Measurements from ENCODE around the gene CACNA1G.

The CACNA1G gene

DNA sequence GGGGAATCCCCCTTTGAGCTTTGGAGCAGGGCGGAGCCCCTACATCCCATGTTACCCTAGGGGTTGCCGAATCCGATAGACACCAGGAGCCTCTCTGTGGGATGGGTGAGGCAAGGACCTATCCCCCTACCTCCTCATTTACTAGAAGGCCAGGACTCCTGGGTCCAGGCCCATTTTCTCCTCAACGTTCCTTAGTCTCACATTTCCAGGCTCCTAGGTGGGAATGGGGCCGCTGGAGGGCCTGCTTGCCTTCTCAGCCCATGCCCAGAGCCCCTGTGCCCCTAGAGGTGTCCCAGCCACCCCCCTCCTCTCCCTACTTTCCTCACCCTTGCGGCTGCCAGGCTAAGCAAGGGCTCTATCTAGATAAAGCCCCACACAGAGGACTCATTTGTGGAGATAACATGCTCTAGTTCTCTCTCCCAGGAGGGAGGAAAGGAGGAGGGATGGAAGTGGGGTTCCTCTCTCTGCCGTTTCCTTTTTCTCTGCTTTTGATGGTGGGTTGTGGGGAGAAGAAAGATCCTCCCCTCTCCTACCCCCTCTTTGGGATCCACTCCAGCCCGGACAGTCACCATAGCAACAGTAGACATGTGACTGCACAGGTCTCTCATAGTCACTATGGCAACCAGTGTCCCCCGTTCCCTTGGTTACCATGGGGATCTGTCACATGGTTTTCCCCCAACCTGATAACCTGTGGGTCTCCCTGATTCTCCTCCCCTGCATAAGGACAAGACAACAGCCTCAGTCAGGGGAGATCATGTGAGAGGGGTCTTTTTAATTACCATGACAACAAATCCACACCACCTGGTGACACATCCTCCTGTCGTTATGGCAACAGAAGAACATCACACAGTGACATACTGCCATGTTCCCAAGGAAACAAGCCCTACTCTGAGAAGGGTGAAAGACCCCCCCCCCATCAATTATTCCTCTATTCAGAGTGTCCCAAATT, 5.2 kb downstream of the CACNA1G start:
- Histone ChIP-seq H3K9ac (no peak overlapping the region), H3K4me3 (no peak overlapping the region), H3K36me3 (no peaks in the 10 kb centered on the region), H3K27ac (no peak overlapping the region), H3K4me2 (no peak overlapping the region), H3K9me3 (replicated peaks in 1 of 11) (no peaks in the 10 kb centered on the region), H3K4me1 (peaks cover 5 to 17% (median 12%) of the 10 kb centered on the region in 10 experiments; a peak in 18 of 20 replicates), H3K27me3 (peaks cover 57 to 76% (median 71%) of the 10 kb centered on the region in 11 experiments), H4K20me1 (peaks cover 0 to 34% (median 23%) of the 10 kb centered on the region in 11 experiments; a peak in 18 of 22 replicates)
- TF ChIP-seq Cebpa-rat (IDR thresholded peaks at IDR 0.05): no peak

DNA sequence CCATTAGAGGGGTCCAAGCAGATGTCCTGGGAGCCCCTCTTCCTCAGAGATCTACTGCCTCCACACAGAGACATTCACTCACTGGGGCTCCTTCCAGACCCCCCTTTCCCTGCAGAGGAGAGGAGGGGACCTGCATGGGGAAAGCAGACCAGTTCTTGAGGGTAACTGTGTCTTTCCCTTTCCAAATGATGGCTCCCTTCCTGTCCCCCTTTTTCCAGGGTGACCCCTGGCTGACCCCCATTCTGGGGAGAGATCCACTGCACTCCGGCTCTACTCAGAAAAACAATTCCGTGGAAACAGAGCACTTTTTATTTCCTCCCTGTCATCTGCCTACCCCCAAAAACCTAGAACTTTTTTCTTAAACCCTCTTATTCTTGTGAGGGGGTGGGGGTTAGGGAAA, 6.4 kb downstream of the CACNA1G start:
- H3K4me2 ChIP-seq: no peak overlapping the region
- H4K20me1 ChIP-seq: peaks cover 0 to 27% (median 18%) of the 10 kb centered on the region in 11 experiments; a peak in 16 of 22 replicates
- no peak overlapping the region for H3K27ac ChIP-seq
- H3K4me1 ChIP-seq: peaks cover 0 to 11% (median 6%) of the 10 kb centered on the region in 10 experiments; a peak in 5 of 20 replicates
- TF ChIP-seq Cebpa-rat (IDR thresholded peaks at IDR 0.05): no peak
- H3K4me3 ChIP-seq: no peak overlapping the region
- H3K9ac ChIP-seq: no peak overlapping the region
- H3K27me3 ChIP-seq: peaks cover 49 to 64% (median 59%) of the 10 kb centered on the region in 11 experiments
- H3K36me3 ChIP-seq: no peaks in the 10 kb centered on the region
- H3K9me3 ChIP-seq (replicated peaks in 1 of 11): no peaks in the 10 kb centered on the region

DNA sequence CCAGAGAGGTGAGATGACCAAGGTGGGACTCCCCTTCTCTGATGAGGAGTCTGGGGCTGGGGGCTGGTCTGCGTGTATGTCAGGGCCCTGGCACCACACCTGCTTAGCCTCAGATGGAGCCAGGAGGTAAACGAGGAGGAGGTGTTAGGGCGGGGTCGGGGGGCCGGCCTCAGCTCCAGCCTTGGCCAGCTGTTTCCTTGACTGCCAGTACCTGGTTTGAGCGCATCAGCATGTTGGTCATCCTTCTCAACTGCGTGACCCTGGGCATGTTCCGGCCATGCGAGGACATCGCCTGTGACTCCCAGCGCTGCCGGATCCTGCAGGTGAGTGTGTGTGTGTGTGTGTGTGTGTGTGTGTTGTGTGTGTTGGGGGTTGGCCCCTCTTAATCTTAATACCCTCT, 8.1 kb downstream of the CACNA1G start:
- Histone ChIP-seq H3K9ac (no peak overlapping the region), H3K4me2 (no peak overlapping the region), H3K4me3 (no peak overlapping the region), H3K27ac (no peak overlapping the region), H3K36me3 (no peaks in the 10 kb centered on the region), H3K4me1 (peaks cover 0 to 8% (median 0%) of the 10 kb centered on the region in 10 experiments; a peak in 3 of 20 replicates), H4K20me1 (peaks cover 0 to 11% (median 2%) of the 10 kb centered on the region in 11 experiments; a peak in 11 of 22 replicates), H3K9me3 (replicated peaks in 1 of 11) (no peaks in the 10 kb centered on the region), H3K27me3 (peaks cover 32 to 47% (median 42%) of the 10 kb centered on the region in 11 experiments)
- TF ChIP-seq Cebpa-rat (IDR thresholded peaks at IDR 0.05): no peak

DNA sequence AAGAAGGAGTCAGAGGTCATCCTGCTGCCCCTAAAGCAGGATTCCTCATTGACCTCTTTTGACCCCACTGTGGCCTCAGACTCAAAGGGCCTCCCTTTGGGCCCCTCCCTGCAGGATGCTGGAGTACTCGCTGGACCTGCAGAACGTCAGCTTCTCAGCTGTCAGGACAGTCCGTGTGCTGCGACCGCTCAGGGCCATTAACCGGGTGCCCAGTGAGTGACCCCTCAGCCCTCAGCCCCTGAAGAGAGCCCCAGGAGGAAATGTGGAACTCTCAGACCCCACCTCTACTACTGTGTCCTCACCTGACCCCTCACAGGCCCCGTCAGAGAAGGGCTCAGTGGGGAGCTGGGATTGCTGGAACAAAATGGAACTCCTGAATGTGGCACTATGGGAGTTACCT, 9.1 kb downstream of the CACNA1G start:
- no peak overlapping the region for H3K4me3 ChIP-seq
- H3K9me3 ChIP-seq (replicated peaks in 1 of 11): no peaks in the 10 kb centered on the region
- TF ChIP-seq Cebpa-rat (IDR thresholded peaks at IDR 0.05): no peak
- H3K4me1 ChIP-seq: peaks cover 0 to 8% (median 0%) of the 10 kb centered on the region in 10 experiments; a peak in 3 of 20 replicates
- peaks cover 23 to 37% (median 32%) of the 10 kb centered on the region in 11 experiments for H3K27me3 ChIP-seq
- H3K9ac ChIP-seq: no peak overlapping the region
- no peaks in the 10 kb centered on the region for H3K36me3 ChIP-seq
- H3K27ac ChIP-seq: no peak overlapping the region
- no peak overlapping the region for H3K4me2 ChIP-seq
- peaks cover 0 to 6% (median 0%) of the 10 kb centered on the region in 11 experiments; a peak in 5 of 22 replicates for H4K20me1 ChIP-seq

DNA sequence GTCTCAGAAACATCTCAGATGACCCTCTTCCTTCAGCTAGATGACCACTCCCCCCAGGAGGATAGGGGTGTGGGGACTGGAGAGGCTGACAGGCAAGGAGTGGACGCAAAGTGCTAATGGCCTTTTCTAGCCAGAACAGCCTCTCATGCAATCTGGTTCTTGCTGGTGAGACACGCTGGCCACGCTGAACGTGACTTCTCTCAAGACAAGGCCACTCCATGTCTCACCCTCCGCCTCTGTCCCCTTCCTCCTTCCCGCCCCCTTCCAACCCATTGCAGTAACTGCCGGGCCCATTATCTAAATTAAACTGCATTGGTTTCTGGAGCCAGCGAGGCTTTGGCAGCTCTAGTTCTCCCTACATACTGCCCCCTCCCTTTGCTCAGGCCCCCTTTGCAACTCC, 9.5 kb downstream of the CACNA1G start:
- Histone ChIP-seq H3K9ac (no peak overlapping the region), H3K27me3 (peaks cover 20 to 33% (median 28%) of the 10 kb centered on the region in 11 experiments), H3K27ac (no peak overlapping the region), H3K4me1 (peaks cover 0 to 8% (median 0%) of the 10 kb centered on the region in 10 experiments; a peak in 3 of 20 replicates), H4K20me1 (peaks cover 0 to 6% (median 0%) of the 10 kb centered on the region in 11 experiments; a peak in 5 of 22 replicates), H3K4me2 (no peak overlapping the region), H3K9me3 (replicated peaks in 1 of 11) (no peaks in the 10 kb centered on the region), H3K4me3 (no peak overlapping the region), H3K36me3 (no peaks in the 10 kb centered on the region)
- TF ChIP-seq Cebpa-rat (IDR thresholded peaks at IDR 0.05): no peak

DNA sequence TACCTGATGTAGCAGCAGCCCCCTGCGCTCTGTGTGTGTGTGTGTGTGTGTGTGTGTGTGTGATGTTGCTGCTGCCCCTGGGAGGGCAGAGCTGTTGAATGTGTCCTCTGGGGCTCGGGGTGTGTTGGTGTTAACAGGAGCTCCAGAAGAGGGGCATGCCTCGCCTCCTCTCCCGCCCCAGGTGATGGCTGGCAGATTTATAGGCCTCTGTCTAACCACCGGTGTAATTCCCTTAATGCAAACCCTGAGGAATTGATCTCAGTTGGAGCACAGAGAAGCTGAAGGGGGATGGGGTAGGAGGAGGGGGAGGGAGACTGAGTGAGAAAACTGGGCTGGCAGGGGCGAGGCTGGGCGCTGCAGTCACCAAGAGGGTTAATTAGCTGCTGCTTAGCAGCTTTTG, 10.0 kb downstream of the CACNA1G start:
- H3K4me2 ChIP-seq: no peak overlapping the region
- H3K9ac ChIP-seq: no peak overlapping the region
- no peak overlapping the region for H3K27ac ChIP-seq
- no peaks in the 10 kb centered on the region for H3K36me3 ChIP-seq
- peaks cover 15 to 28% (median 23%) of the 10 kb centered on the region in 11 experiments for H3K27me3 ChIP-seq
- H3K4me1 ChIP-seq: peaks cover 0 to 5% (median 0%) of the 10 kb centered on the region in 10 experiments; a peak in 3 of 20 replicates
- no peaks in the 10 kb centered on the region for H3K9me3 ChIP-seq (replicated peaks in 1 of 11)
- H3K4me3 ChIP-seq: no peak overlapping the region
- H4K20me1 ChIP-seq: peaks cover 0 to 6% (median 0%) of the 10 kb centered on the region in 11 experiments; a peak in 5 of 22 replicates
- TF ChIP-seq Cebpa-rat (IDR thresholded peaks at IDR 0.05): no peak

DNA sequence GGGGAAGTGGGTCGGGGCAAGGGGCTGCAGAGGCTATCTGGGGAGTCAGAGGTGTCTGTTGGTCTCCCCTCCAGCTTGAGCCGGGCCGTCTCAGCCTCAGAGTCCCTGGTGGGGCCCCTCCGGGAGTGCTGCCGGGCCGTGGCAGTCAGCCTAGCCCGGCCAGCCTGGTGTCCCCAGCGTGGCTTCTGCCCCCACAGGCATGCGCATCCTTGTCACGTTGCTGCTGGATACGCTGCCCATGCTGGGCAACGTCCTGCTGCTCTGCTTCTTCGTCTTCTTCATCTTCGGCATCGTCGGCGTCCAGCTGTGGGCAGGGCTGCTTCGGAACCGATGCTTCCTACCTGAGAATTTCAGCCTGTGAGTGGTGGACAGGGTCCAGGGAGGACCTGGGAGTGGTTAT, 11.2 kb downstream of the CACNA1G start:
- Histone ChIP-seq H4K20me1 (peaks cover 0 to 12% (median 0%) of the 10 kb centered on the region in 11 experiments; a peak in 4 of 22 replicates), H3K36me3 (no peaks in the 10 kb centered on the region), H3K9me3 (replicated peaks in 1 of 11) (no peaks in the 10 kb centered on the region), H3K4me2 (no peak overlapping the region), H3K27ac (no peak overlapping the region), H3K27me3 (peaks cover 3 to 16% (median 11%) of the 10 kb centered on the region in 11 experiments; a peak in 19 of 22 replicates), H3K4me1 (no peaks in the 10 kb centered on the region), H3K4me3 (no peak overlapping the region), H3K9ac (no peak overlapping the region)
- no peak for TF ChIP-seq Cebpa-rat (IDR thresholded peaks at IDR 0.05)

DNA sequence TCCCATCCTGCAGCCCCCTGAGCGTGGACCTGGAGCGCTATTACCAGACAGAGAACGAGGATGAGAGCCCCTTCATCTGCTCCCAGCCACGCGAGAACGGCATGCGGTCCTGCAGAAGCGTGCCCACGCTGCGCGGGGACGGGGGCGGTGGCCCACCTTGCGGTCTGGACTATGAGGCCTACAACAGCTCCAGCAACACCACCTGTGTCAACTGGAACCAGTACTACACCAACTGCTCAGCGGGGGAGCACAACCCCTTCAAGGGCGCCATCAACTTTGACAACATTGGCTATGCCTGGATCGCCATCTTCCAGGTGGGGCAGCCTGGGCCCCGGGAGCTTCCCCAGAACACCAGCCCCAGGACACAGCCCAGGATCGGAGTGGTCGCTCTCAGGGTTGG, 12.0 kb downstream of the CACNA1G start:
- Histone ChIP-seq H3K9ac (no peak overlapping the region), H3K27me3 (peaks cover 0 to 8% (median 3%) of the 10 kb centered on the region in 11 experiments; a peak in 8 of 22 replicates), H4K20me1 (peaks cover 0 to 12% (median 0%) of the 10 kb centered on the region in 11 experiments; a peak in 2 of 22 replicates), H3K4me2 (no peak overlapping the region), H3K36me3 (no peaks in the 10 kb centered on the region), H3K9me3 (replicated peaks in 1 of 11) (no peaks in the 10 kb centered on the region), H3K4me1 (no peaks in the 10 kb centered on the region), H3K4me3 (no peak overlapping the region), H3K27ac (no peak overlapping the region)
- TF ChIP-seq Cebpa-rat (IDR thresholded peaks at IDR 0.05): no peak

DNA sequence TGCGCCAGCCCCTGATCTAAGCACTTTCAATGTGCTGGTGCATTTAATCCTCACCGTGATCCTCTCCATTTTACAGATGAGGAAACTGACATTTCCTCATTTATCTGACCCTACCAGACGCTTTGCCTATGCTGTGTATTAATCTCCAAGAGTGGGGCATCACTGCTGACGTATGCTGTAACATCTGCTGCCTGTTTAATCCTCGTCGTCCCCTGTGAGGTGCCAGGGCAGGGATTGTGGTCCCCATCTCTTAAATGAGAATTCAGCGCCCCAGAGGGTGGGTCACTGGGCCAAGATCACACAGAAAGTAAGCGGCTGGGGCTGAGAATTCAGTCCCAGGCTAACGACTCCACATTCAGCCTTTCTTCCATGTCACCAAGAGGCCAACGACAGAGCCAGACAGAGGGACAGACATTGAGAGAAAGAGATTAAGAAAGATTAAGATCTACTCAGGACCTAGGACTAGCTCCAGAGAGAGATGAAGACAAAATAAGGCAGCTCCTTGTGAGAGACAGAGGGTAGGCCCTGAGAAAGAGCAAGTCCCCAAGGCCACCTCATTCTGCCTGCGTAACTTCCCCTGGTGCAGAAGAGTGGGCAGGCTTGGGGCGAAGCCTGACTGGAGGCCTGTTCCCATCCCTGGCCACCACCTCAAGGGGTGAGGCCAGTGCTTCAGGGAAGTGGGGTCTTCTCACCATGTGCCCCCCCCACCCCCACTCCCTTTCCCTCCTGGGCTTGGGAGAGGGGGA, 13.5 kb downstream of the CACNA1G start:
- H3K9me3 ChIP-seq (replicated peaks in 1 of 11): no peaks in the 10 kb centered on the region
- no peaks in the 10 kb centered on the region for H3K4me1 ChIP-seq
- no peak overlapping the region for H3K4me2 ChIP-seq
- H4K20me1 ChIP-seq: peaks cover 0 to 11% (median 0%) of the 10 kb centered on the region in 11 experiments; a peak in 2 of 22 replicates
- no peak overlapping the region for H3K27ac ChIP-seq
- no peak overlapping the region for H3K9ac ChIP-seq
- H3K36me3 ChIP-seq: no peaks in the 10 kb centered on the region
- no peaks in the 10 kb centered on the region for H3K27me3 ChIP-seq
- no peak for TF ChIP-seq Cebpa-rat (IDR thresholded peaks at IDR 0.05)
- no peak overlapping the region for H3K4me3 ChIP-seq

Data from BLaER1 treated with 17β-estradiol and CSF1 and Interleukin-3, amounts not matched to agents 10 nM and 100 nM (cell line).